ENCODE measurements around the gene TXNDC15.

- no peak for TF ChIP-seq CTCF (IDR thresholded peaks at IDR 0.05 in 4 of 5, conservative IDR thresholded peaks at IDR 0.05 in 1 of 5)
- no peak for TF ChIP-seq POLR2A (IDR thresholded peaks at IDR 0.05)
Measured at GRCh38 chr5:134857401-134857800, 16.8 kb upstream of the TXNDC15 start.
